Right lobe of liver (tissue), 6 donors: Measurements from ENCODE around the gene RTKN2. TPM values are rescaled to one million over a fixed set of nuclear protein-coding genes. Genes with fewer than 3 reads are reported as not detected.

Experiments used
- ATAC-seq, 4 donors: fragments of 200-7000 bp; cut with Tn5 transposase; one replicate each; pipeline ENCODE4 v1.9.1; 2020; ENCODE audit warnings: mild to moderate bottlenecking in 4 of 4, moderate library complexity in 4 of 4
- DNase-seq, 3 donors: peaks; one replicate each; pipeline ENCODE4 v3.0.0-alpha.2; 2020
- H3K27ac ChIP-seq, 3 donors: fragments of 200-600 bp; one replicate each; pipeline ENCODE4 v1.8.0; 2022
- H3K27me3 ChIP-seq, 2 donors: fragments of 200-600 bp; one replicate each; pipeline ENCODE4 v1.8.0; 2022
- H3K36me3 ChIP-seq, 4 donors: fragments of 200-600 bp; sonication (generic) in 1 of 4; one replicate each; pipeline versions ENCODE4 v1.5.1 to v1.8.0; 2017 to 2022; ENCODE audit warnings: control low read depth in 1 of 4
- H3K4me1 ChIP-seq, 4 donors: fragments of 200-600 bp; sonication (generic) in 1 of 4; one replicate each; pipeline versions ENCODE4 v1.5.1 to v1.8.0; 2017 to 2022; ENCODE audit warnings: control low read depth in 1 of 4
- H3K4me3 ChIP-seq, 3 donors: fragments of 200-600 bp; one replicate each; pipeline ENCODE4 v1.8.0; 2022
- H3K9me3 ChIP-seq, 4 donors: fragments of 200-600 bp; sonication (generic) in 1 of 4; one replicate each; pipeline versions ENCODE4 v1.5.1 to v1.8.0; 2017 to 2022; ENCODE audit warnings: control low read depth in 1 of 4
- CTCF ChIP-seq, 4 donors: fragments of 200-600 bp in 3 of 4; fragments of 450-650 bp in 1 of 4; IDR thresholded peaks; one replicate each; pipeline versions ENCODE4 v1.5.1 to v1.8.0; 2016 to 2022; ENCODE audit warnings: antibody characterized with exemption in 4 of 4, mild to moderate bottlenecking in 2 of 4
- POLR2A ChIP-seq: fragments of 450-650 bp; IDR thresholded peaks from one replicate; pipeline ENCODE4 v1.6.1; 2017; ENCODE audit warnings: antibody characterized with exemption, mild to moderate bottlenecking
- WGBS: methylation state at CpG from one replicate; pipeline ENCODE4 v1.1.6; 2018; ENCODE audit warnings: low coverage, low lambda C conversion rate; ENCODE audit not compliant: insufficient coverage; ENCODE audit errors: missing lambda C conversion rate; 5-methylcytosine and 5-hydroxymethylcytosine counted together
- intact Hi-C, 2 donors: fragments of 100-400 bp; cut with DNase I; formaldehyde crosslinking; loops; one replicate each; pipeline versions ENCODE4 v1.11.2 to v1.14.1; 2022
- total RNA-seq, 6 experiments: library from RNA; depleted of rRNA in 2 of 6; stranded (reverse); fragments of >200 nt in 2 of 6; fragmentation: NEBNext Ultra II Directional in 3 of 6; extraction: Animal tissue kit (Norgen Biotek cat#: 25700) in 3 of 6; gene quantifications; one replicate each; pipeline versions ENCODE4 v1.1.0 to v1.2.4, GENCODE V29; 2016 to 2023
- donor health status: DM: no; HTN: yes; CAD: no.
- donor health status: DM: no; HTN: no; CAD: no.
- donor health status: DM: no; HTN: no; CAD: no.
- donor health status: DM: no; HTN: yes; CAD: no.
- donor health status: DM: no; HTN: yes; CAD: no.

Gene RTKN2
- total RNA-seq, 6 experiments from 2014 or later: 0.06 to 0.12 TPM; not detected in 4

- Histone ChIP-seq H3K4me1 (no peaks in the 10 kb centered on the region), H3K9me3 (no peaks in the 10 kb centered on the region), H3K4me3 (no peak overlapping the region), H3K27ac (no peak overlapping the region), H3K27me3 (no peaks in the 10 kb centered on the region), H3K36me3 (no peaks in the 10 kb centered on the region)
- 95% methylated on average over 4 of the region's 4 CpGs for WGBS
- DNase-seq (no peak), ATAC-seq (no peak)
- TF ChIP-seq POLR2A (no peak), CTCF (IDR thresholded peaks at IDR 0.05) (no peak)
- intact Hi-C loops: loop anchor here (10.0 kb wide), 1 partner anchor 225 kb away; no protein-coding TSS in a partner anchor
Observed at GRCh38 chr10:62259456-62259855, 9.2 kb downstream of the RTKN2 start.

GRCh38 chr10:62258926-62259325, 9.7 kb downstream of the RTKN2 start:
- intact Hi-C loops: loop anchor here (10.0 kb wide), 1 partner anchor 224 kb away; no protein-coding TSS in a partner anchor
- Histone ChIP-seq H3K4me3 (no peak overlapping the region), H3K9me3 (no peaks in the 10 kb centered on the region), H3K27me3 (no peaks in the 10 kb centered on the region), H3K36me3 (no peaks in the 10 kb centered on the region), H3K27ac (no peak overlapping the region), H3K4me1 (no peaks in the 10 kb centered on the region)
- TF ChIP-seq POLR2A: no peak
- TF ChIP-seq CTCF (IDR thresholded peaks at IDR 0.05): no peak
- no peak for ATAC-seq
- DNase-seq: no peak
- 90% methylated on average over 3 of the region's 3 CpGs for WGBS

- Histone ChIP-seq H3K4me1 (no peaks in the 10 kb centered on the region), H3K36me3 (no peaks in the 10 kb centered on the region), H3K27ac (no peak overlapping the region), H3K27me3 (no peaks in the 10 kb centered on the region), H3K9me3 (no peaks in the 10 kb centered on the region), H3K4me3 (no peak overlapping the region)
- DNase-seq: no peak
- ATAC-seq: no peak
- 75% methylated on average over 1 of the region's 1 CpG for WGBS
- intact Hi-C loops: loop anchor here (10.0 kb wide), 1 partner anchor 219 kb away; no protein-coding TSS in a partner anchor
- no peak for TF ChIP-seq POLR2A
- TF ChIP-seq CTCF (IDR thresholded peaks at IDR 0.05): no peak
Observed at GRCh38 chr10:62253704-62254103, 14.9 kb downstream of the RTKN2 start.

GRCh38 chr10:62252051-62252450, 16.6 kb downstream of the RTKN2 start:
- DNase-seq (no peak), ATAC-seq (no peak)
- no peaks in the 10 kb centered on the region for H3K27me3 ChIP-seq
- H3K9me3 ChIP-seq: no peaks in the 10 kb centered on the region
- TF ChIP-seq POLR2A (no peak), CTCF (IDR thresholded peaks at IDR 0.05) (no peak)
- no peak overlapping the region for H3K4me3 ChIP-seq
- no peak overlapping the region for H3K27ac ChIP-seq
- no peaks in the 10 kb centered on the region for H3K4me1 ChIP-seq
- no peaks in the 10 kb centered on the region for H3K36me3 ChIP-seq
- WGBS: 73% methylated on average over 1 of the region's 1 CpG
- intact Hi-C loops: loop anchor here (10.0 kb wide), 1 partner anchor 217 kb away; no protein-coding TSS in a partner anchor
